GM11168 (cell line): ENCODE data around the gene AFAP1.

ENCODE experiments used
- in situ Hi-C: fragments of 300-500 bp; cut with MboI; formaldehyde crosslinking; loops from one replicate; pipeline ENCODE4 v1.12.0; 2022; ENCODE audit warnings: low sequenced_read_pairs; ENCODE audit not compliant: unreplicated experiment

The AFAP1 gene

DNA sequence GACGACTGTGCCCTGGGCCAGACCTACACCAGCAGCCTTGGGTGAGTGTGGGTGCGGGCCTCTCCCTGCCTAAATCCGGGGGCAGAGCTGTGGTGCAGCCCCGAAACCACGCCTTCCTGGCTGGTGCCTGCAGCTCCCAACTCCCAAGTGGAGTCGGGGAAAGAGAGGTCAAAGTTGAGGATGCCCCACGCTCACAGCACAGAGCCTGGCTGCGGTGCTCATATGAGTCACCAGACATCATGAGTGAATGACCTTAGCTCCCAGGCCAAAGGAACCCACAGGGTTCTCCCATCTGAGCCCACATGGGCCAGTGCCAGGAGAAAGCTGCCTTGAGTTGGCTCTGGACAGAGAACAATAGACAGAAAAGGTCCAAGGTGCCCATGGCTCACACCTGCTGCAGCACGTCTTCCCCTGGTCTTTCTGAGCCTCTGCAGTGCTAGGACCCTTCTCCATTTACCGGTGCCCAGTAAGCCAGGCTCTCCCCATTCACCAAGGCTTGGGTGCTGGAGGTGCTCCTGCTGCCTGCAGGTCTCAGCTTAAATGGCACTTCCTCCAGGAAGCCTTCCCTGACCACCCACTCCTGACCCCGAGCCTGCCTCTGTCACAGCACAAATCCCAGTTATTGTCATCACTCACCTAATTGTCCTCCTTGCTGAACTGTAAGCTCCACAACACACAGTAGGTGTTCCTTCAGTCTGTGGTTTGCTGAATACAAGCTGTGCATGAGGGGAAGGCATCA is 224.2 kb downstream of the AFAP1 start:
- in situ Hi-C loops = no loop called here

DNA sequence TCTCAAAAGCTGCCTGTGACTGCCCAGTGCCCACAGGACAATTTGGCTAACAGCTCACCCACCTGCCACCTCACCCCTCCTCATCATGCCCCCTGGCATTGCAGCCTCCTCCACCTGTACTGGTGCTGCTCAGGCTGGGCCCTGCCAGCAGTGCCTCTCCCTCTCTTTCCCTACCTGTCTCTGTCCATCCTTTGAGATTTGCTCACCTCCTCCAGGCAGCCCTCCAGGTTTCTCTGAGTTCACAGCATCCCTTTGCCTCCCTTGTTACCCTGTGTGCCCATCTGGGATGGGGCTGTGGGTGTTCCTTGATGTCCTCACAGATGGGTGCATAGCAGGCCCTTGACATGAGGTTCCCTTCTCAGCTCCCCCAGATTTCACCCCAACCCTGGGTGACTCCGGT is 224.9 kb downstream of the AFAP1 start:
- in situ Hi-C loops = no loop called here

DNA sequence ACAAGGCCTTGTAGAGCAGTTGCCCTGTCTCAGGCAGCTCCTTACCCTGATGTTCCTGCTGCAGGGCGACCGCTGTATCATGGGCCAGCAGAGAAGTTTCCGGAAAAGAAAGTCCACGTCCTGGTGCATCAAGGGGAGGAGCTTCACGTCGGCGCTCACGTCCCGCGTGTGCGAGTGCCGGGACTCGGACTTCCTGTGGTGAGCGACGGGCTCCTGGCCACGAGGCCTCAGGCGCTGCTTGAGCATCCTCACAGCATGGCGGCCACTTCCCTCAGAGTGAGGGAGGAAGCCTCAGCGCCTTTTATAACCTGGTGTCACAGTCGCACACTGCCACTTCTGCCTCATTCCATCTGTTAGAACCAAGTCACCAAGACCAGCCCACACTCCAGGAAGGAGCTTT is 225.5 kb downstream of the AFAP1 start:
- in situ Hi-C loops = no loop called here

DNA sequence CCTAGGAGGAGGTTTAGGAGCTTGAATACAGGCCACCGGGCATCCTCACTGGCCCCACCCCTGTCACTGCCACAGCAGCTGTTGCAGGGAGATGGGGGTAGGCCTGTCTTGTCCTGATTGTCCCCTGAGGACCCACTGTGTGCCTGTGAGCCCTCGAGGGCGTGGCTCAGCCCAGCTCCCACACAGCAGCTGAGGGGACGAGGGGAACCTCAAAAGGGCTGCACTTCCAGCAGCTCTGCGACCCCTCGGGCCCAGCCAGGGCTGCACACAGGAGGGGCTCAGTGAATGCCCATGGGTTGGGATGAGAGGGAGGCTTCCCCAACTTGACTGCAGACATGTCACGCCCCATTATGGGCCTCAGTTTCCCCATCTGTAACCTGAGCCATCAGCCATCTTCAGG is 225.9 kb downstream of the AFAP1 start:
- in situ Hi-C loops = no loop called here

DNA sequence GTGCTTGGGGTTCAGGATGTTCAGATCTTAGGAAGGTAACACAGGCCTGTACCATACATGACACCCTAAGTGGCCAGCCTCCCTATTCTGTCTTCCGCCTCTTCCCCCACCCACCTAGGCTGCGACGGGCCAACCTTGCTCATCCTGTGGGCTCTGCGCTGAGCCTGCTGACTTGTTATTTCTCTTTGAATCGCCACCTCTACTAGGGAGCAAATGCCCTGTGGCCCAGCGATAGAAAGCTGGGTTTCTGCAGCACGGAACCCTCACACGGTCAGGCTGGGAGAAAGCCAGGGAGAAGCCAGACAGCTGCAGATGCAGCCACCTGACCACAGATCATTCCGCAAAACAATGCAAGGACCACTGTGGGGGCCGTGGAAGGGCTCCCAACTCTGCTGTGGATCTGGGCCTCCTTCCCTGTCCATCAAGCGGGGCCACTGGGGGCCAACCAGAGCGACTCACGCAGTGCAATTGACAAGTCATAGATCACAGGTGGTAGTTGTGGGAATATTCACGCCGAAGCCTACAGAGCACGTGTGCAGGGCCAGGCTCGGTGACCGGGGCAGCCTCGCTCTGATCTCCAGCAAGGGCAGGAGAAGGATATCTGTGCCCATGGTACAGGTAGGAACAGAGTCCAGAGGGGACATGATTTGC is 227.5 kb downstream of the AFAP1 start:
- in situ Hi-C loops = no loop called here

DNA sequence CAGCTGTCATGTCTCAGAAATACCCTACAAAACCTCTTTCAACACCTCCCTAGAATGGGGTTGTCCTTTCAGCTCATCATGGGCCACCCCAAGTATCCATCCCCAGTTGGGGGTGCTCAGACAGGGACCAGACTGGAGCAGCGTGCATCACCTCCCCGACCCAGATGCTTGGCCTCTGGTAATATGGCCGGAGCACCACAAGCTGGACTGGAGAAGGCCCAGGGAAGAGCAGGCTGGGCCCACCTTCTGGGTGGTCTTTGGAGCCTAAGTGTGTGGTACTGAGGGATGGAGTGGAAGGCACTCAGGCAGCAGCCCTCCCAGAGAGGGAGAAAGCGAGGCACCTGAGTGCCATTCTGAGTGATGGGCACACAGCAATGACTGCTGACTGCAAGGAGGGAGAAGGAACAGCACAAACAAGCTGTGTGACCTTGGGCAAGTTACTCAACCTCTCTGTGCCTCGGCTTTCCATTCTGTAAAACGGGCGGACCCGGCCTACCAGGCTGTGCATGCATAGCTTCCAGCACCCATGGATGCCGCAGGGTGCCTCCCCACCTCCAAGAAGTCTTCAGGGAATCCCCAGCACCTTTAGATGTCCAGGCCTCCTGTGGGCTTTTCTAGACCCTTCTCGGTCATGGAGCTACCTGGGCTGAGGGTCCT is 228.2 kb downstream of the AFAP1 start:
- in situ Hi-C loops = no loop called here

DNA sequence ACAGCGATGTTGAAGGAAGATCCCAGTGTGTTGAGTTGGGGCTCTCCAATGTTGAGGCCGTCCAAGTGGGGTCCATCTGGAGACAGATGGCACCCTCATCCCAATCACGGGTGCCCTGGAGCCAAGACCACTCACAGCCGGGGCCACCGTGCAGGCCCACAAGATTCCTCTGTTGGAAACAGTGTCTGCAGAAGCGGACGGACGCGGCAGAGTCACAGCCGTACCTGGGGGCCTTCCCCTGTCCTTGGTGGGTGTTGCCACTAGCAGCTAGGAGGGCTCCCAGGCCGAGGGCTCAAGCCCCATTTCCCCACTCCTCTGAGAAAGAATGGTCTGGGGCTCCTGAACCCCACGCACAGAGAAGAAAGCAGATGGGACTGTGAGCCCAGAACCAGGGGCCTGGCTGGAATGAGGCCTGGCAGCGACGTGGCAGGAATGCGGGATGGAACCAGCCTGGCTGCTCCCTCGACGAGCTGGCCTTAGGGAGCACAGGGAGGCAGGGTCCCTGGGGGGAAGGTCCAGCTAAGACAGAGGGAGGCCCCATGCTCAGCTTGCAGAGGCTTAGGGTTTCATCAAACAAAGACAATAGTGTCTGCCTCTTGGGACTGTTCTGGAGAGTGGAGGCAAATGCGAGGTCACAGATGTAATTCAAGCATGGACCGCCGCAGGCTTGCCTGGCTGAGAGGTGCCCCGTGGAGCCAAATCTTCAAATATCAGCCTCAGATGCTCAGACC is 228.9 kb downstream of the AFAP1 start:
- in situ Hi-C loops = no loop called here

DNA sequence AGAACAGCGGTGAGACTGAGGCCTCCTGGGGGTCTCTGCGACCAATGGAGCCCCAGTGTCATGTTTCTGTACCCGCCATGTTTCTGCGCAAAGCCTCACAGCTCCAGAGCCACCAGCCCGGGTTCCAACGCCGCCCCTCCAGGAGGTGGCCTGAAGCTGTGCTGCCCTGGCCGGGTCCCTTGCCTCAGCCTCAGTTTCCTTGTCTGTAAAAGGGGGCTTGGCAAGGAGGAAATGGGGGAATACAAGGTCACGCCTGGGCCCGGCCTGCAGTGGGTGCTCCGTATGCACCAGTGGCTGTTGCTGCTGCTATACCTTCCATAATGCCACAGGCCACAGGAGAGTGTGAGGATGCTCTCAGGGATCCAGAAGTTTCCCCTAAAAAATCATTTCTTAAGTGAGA is 229.5 kb downstream of the AFAP1 start:
- in situ Hi-C loops = no loop called here

DNA sequence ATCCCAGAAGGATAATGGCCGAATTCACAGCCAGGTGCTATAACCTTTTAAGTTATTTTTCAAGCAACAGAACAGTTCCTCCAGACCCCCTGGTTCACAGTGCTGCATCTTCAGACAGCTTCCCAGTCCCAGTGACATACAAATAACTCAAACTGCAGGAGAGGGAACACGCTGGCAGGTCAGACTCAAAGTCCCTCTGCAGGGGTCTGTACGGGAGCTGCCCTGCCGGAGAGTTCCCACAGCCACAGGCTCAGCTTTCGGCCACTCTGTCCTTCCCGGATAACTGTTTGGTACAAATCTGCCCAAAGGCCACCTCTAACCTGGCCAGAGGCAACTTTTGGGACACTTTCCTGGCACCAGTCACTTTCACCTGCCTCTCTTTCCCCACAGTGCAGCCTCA is 230.2 kb downstream of the AFAP1 start:
- in situ Hi-C loops = no loop called here

DNA sequence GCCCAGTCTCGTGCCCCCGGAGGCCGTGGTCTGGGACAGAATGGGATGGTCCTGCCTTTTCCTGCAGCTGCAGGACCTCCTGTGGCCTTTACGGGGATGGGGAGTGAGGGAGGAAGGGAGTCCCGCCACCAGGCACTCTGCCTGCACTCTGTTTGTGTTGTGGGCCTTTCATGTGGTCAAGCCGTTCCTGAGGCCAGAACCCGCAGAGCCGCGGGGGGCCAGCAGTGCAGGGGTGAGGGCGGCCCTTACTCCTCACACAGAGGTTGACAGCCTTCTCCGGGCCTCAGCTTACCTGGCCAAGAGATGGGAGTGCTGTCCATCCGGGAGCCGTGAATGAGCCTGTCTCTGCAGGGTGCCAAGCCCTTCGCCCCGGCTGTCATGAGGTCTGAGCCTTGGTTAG is 230.7 kb downstream of the AFAP1 start:
- in situ Hi-C loops = no loop called here
